Ectodermal cell (in vitro differentiated cells): ENCODE data around the gene NPHP4.

Source experiments
- H3K27ac ChIP-seq: 2 replicates; pipeline ENCODE4 v1.7.0; 2013; ENCODE audit warnings: mild to moderate bottlenecking, low read depth, low read length; ENCODE audit not compliant: insufficient read depth, poor library complexity, severe bottlenecking
- H3K27me3 ChIP-seq: 2 replicates; pipeline ENCODE4 v1.7.0; 2013; ENCODE audit warnings: mild to moderate bottlenecking, low read length; ENCODE audit not compliant: insufficient read depth, control insufficient read depth, poor library complexity, severe bottlenecking
- H3K36me3 ChIP-seq: one replicate; pipeline ENCODE4 v1.7.0; 2013; ENCODE audit warnings: low read length; ENCODE audit not compliant: control insufficient read depth, insufficient read depth
- H3K4me1 ChIP-seq: one replicate; pipeline ENCODE4 v1.7.0; 2013; ENCODE audit warnings: low read length; ENCODE audit not compliant: control insufficient read depth, insufficient read depth
- H3K4me3 ChIP-seq: 2 replicates; pipeline ENCODE4 v1.7.0; 2013; ENCODE audit warnings: low read depth, low read length, control low read depth; ENCODE audit not compliant: insufficient read depth
- H3K9me3 ChIP-seq: 2 replicates; pipeline ENCODE4 v1.7.0; 2013; ENCODE audit warnings: mild to moderate bottlenecking, low read length, moderate library complexity; ENCODE audit not compliant: control insufficient read depth
- WGBS, 2 experiments: methylation state at CpG; one replicate each; pipeline ENCODE4 v1.1.7; 2013; ENCODE audit warnings: missing lambda C conversion rate in 2 of 2; 5-methylcytosine and 5-hydroxymethylcytosine counted together

NPHP4 gene

GRCh38 chr1:5819391-5820025, 172.7 kb downstream of the NPHP4 start:
- H3K36me3 ChIP-seq, result no peaks in the 10 kb centered on the region
- H3K27me3 ChIP-seq, result peaks cover 3% of the 10 kb centered on the region
- H3K4me1 ChIP-seq, result no peaks in the 10 kb centered on the region
- 91 to 93% methylated on average over 9 of the region's 9 CpGs for WGBS, 2 experiments
- H3K27ac ChIP-seq, result no peak overlapping the region
- no peak overlapping the region for H3K4me3 ChIP-seq
- H3K9me3 ChIP-seq, result no peaks in the 10 kb centered on the region

DNA sequence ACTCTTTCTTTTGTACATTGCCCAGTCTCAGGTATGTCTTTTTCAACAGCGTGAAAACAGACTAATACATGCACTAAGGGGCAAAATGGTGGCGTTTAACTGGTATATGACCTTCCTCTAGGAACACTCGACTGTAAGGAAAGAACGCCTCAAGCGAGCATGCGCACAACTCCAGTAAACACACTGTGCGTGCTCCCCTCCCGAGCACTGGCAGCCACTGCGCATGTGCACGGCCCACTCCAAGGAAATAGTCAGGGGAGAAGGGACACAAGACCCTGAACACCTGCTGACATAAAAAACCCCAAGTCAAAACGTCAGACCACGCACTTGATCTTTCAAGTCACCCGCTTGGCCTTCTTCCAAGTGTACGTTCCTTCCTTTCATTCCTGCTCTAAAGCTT, 173.5 kb downstream of the NPHP4 start:
- H3K4me3 ChIP-seq, result no peak overlapping the region

DNA sequence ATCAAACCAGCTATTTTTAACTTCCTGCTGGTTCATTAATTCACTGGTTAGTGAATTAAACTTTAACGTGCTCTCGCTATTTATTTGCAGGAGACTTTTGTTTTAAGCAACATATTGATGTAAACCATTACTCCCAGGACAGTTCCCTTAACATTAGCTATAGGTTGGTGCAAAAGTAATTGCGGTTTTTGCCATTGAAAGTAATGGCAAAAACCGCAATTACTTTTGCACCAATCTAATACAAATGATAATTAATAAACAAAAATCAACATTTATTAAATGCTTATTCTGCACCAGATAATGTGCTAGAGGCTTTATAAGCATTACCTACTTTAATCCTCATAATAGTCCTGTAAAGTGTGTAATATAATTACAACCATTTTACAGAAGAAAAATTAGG, 176.5 kb downstream of the NPHP4 start:
- H3K27ac ChIP-seq, result no peak overlapping the region
- H3K9me3 ChIP-seq, result no peaks in the 10 kb centered on the region
- H3K27me3 ChIP-seq, result no peaks in the 10 kb centered on the region
- H3K4me1 ChIP-seq, result no peaks in the 10 kb centered on the region
- no peaks in the 10 kb centered on the region for H3K36me3 ChIP-seq
- no peak overlapping the region for H3K4me3 ChIP-seq
- WGBS, 2 experiments, result 96 to 100% methylated on average over 3 to 4 of the region's 4 CpGs

More for the DNA sequence above, 173.5 kb downstream of the NPHP4 start:
- peaks cover 3% of the 10 kb centered on the region for H3K27me3 ChIP-seq
- H3K36me3 ChIP-seq, result no peaks in the 10 kb centered on the region
- WGBS, 2 experiments, result 88 to 89% methylated on average over 14 of the region's 14 CpGs
- no peaks in the 10 kb centered on the region for H3K4me1 ChIP-seq
- H3K9me3 ChIP-seq, result no peaks in the 10 kb centered on the region
- H3K27ac ChIP-seq, result no peak overlapping the region

DNA sequence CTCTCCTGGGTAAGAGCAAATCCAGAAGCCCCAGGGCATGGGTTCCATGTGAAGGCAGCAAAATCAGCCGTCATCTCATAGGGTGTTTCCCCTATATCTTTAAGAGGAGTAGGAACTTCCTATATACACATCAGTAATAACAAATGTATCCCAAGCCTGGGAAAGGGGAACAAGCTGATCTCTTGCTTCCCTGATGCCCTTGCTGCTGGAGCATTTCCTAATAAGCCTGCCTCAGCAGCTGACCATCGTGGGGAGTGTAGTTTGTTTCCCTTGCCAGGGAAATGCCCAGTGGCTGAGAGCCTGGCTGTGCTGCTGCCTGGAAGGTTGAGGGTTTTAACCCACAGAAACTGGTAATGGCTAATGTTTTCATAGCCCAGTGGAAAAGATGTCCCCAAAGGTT, 177.0 kb downstream of the NPHP4 start:
- H3K27me3 ChIP-seq, result no peaks in the 10 kb centered on the region
- H3K36me3 ChIP-seq, result no peaks in the 10 kb centered on the region
- 87 to 91% methylated on average over 2 of the region's 2 CpGs for WGBS, 2 experiments
- no peaks in the 10 kb centered on the region for H3K4me1 ChIP-seq
- H3K4me3 ChIP-seq, result no peak overlapping the region
- no peaks in the 10 kb centered on the region for H3K9me3 ChIP-seq
- H3K27ac ChIP-seq, result no peak overlapping the region

- no peak overlapping the region for H3K4me3 ChIP-seq
- no peak overlapping the region for H3K27ac ChIP-seq
- H3K36me3 ChIP-seq, result no peaks in the 10 kb centered on the region
- H3K27me3 ChIP-seq, result no peaks in the 10 kb centered on the region
- 88% methylated on average over 25 of the region's 25 CpGs for WGBS, 2 experiments
- H3K4me1 ChIP-seq, result no peaks in the 10 kb centered on the region
- no peaks in the 10 kb centered on the region for H3K9me3 ChIP-seq
Observed at GRCh38 chr1:5814046-5814619, 178.1 kb downstream of the NPHP4 start.

GRCh38 chr1:5813480-5813879, 178.7 kb downstream of the NPHP4 start:
- H3K4me1 ChIP-seq, result no peaks in the 10 kb centered on the region
- H3K4me3 ChIP-seq, result no peak overlapping the region
- H3K9me3 ChIP-seq, result no peaks in the 10 kb centered on the region
- 83 to 89% methylated on average over 7 to 8 of the region's 8 CpGs for WGBS, 2 experiments
- no peak overlapping the region for H3K27ac ChIP-seq
- H3K27me3 ChIP-seq, result no peaks in the 10 kb centered on the region
- H3K36me3 ChIP-seq, result no peaks in the 10 kb centered on the region
